ENCODE data around the gene OCA2.

DNA sequence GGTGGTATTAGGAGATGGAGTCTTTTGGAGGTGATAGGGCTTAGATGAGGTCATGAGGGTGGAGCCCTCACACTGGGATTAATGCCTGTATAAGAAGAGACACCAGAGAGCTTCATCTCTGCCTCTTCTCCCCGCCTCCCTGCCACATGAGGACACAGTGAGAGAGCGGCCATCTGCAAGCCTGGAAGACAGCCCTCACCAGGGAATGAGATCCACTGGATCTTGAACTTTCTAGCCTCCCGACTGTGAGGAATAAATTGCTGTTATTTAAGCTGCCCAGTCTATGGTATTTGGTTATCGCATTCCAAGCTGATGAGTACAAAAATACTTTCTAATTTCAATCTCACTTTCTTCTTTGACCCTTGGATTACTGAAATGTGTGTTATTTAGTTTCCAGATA lies 121.4 kb downstream of the OCA2 start:
- TF ChIP-seq EZH2 (IDR thresholded peaks at IDR 0.05; ENCODE audit: insufficient read depth, poor library complexity, severe bottlenecking) (no peak), EZH2phosphoT487 (IDR thresholded peaks at IDR 0.05; ENCODE audit: insufficient read depth, low read depth) (no peak)

Data from GM23248 (cell line).